ENCODE results near the gene TSPAN19. TPM values are rescaled to one million over a fixed set of nuclear protein-coding genes. Genes with fewer than 3 reads are reported as not detected.

TSPAN19 gene
- total and polyA plus RNA-seq, 2 donors (not counting 3 experiments of a cell fraction or from before 2014, with no cell fraction given): not detected

DNA sequence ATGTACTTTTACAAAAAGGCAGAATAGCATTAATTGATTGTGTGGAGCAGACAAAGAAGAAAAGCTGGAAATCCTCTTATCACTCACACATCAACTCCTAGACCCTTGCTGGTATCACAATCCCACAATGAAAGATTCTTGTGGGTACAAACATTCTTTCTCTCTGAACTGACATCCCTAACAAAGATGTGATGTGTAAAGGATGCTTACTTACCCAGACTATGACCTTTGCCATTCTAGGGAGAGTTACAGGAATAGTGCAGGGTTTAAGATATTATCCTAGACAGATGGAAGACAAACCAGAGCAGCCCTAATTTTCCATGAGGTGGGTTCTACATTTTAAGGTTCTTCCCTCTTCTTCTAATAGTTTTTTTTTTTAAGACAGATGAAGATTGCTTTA, 63.1 kb downstream of the TSPAN19 start:
- FAIRE-seq: no peak
- Histone ChIP-seq H3K27ac (ENCODE audit: insufficient read depth, low read depth, low read length) (no peak overlapping the region), H3K4me2 (ENCODE audit: insufficient read depth, low read length) (no peak overlapping the region), H2AFZ (ENCODE audit: low read depth, low read length) (no peak overlapping the region), H3K4me3 (replicated peaks in 1 of 3; ENCODE audit: insufficient read depth in 1 of 3, low read depth in 1 of 3, low read length in 3 of 3) (no peak overlapping the region), H3K36me3 (ENCODE audit: control insufficient read depth in 2 of 2, extremely low read depth in 1 of 2, insufficient read depth in 2 of 2, low read length in 2 of 2) (no peaks in the 10 kb centered on the region), H4K20me1 (replicated peaks; ENCODE audit: control insufficient read depth, extremely low read depth, insufficient read depth, low read length) (no peaks in the 10 kb centered on the region), H3K9me3 (replicated peaks; ENCODE audit: control insufficient read depth, insufficient read depth, low read length) (no peaks in the 10 kb centered on the region), H3K79me2 (ENCODE audit: control insufficient read depth, insufficient read depth, low read length) (no peaks in the 10 kb centered on the region), H3K4me1 (ENCODE audit: control insufficient read depth, extremely low read depth, insufficient read depth, low read length) (no peaks in the 10 kb centered on the region), H3K9ac (replicated peaks; ENCODE audit: extremely low read depth, insufficient read depth, low read length) (no peak overlapping the region), H3K27me3 (ENCODE audit: control insufficient read depth in 2 of 2, insufficient read depth in 2 of 2, low read length in 2 of 2) (peaks cover 0 to 2% of the 10 kb centered on the region in 2 experiments), H3K9me1 (replicated peaks; ENCODE audit: control insufficient read depth, extremely low read depth, insufficient read depth, low read length) (no peaks in the 10 kb centered on the region)
- intact Hi-C loops (cut with micrococcal nuclease) (no loop called here), dilution Hi-C loops (cut with MboI; ENCODE audit: extremely low pct_ligation_motif_present, low sequenced_read_pairs) (no loop called here)
- ChIA-PET CTCF (interaction anchor here (1.3 to 2.5 kb wide), 2 partner anchors 25 to 56 kb away, joined by 5 to 11 read pairs; no protein-coding TSS in a partner anchor), POLR2A (no interaction called here)
- DNase-seq (ENCODE audit: low read depth, low spot score): no peak
- TF ChIP-seq EZH2 (IDR thresholded peaks at IDR 0.05; ENCODE audit: borderline replicate concordance, low read depth, low read length, severe bottlenecking): no peak
- TF ChIP-seq, protein P1, sequence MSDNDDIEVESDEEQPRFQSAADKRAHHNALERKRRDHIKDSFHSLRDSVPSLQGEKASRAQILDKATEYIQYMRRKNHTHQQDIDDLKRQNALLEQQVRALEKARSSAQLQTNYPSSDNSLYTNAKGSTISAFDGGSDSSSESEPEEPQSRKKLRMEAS (IDR thresholded peaks at IDR 0.05; ENCODE audit: insufficient read depth, insufficient read length): no peak
- no peak for TF ChIP-seq POLR2A (IDR thresholded peaks at IDR 0.05; ENCODE audit: low read depth, low read length)
- no peak for TF ChIP-seq FOS (IDR thresholded peaks at IDR 0.05; ENCODE audit: borderline replicate concordance, insufficient read depth, low read length)
- no peak for TF ChIP-seq JUN (IDR thresholded peaks at IDR 0.05; ENCODE audit: borderline replicate concordance, insufficient read depth, insufficient read length, low read depth)
- no peak for TF ChIP-seq POLR2AphosphoS5 (IDR thresholded peaks at IDR 0.05; ENCODE audit: insufficient read depth, low read depth, low read length)
- no TSS peak for BruUV-seq (replicated peaks)

- Histone ChIP-seq H3K36me3 (ENCODE audit: control insufficient read depth in 2 of 2, extremely low read depth in 1 of 2, insufficient read depth in 2 of 2, low read length in 2 of 2) (no peaks in the 10 kb centered on the region), H4K20me1 (replicated peaks; ENCODE audit: control insufficient read depth, extremely low read depth, insufficient read depth, low read length) (no peaks in the 10 kb centered on the region), H3K9ac (replicated peaks; ENCODE audit: extremely low read depth, insufficient read depth, low read length) (no peak overlapping the region), H3K4me1 (ENCODE audit: control insufficient read depth, extremely low read depth, insufficient read depth, low read length) (no peaks in the 10 kb centered on the region), H2AFZ (ENCODE audit: low read depth, low read length) (no peak overlapping the region), H3K27me3 (ENCODE audit: control insufficient read depth in 2 of 2, insufficient read depth in 2 of 2, low read length in 2 of 2) (no peaks in the 10 kb centered on the region), H3K9me3 (replicated peaks; ENCODE audit: control insufficient read depth, insufficient read depth, low read length) (no peaks in the 10 kb centered on the region), H3K4me2 (ENCODE audit: insufficient read depth, low read length) (no peak overlapping the region), H3K4me3 (replicated peaks in 1 of 3; ENCODE audit: insufficient read depth in 1 of 3, low read depth in 1 of 3, low read length in 3 of 3) (no peak overlapping the region), H3K27ac (ENCODE audit: insufficient read depth, low read depth, low read length) (no peak overlapping the region), H3K9me1 (replicated peaks; ENCODE audit: control insufficient read depth, extremely low read depth, insufficient read depth, low read length) (no peaks in the 10 kb centered on the region), H3K79me2 (ENCODE audit: control insufficient read depth, insufficient read depth, low read length) (no peaks in the 10 kb centered on the region)
- FAIRE-seq (no peak), DNase-seq (ENCODE audit: low read depth, low spot score) (no peak)
- intact Hi-C loops (cut with micrococcal nuclease) (no loop called here), dilution Hi-C loops (cut with MboI; ENCODE audit: extremely low pct_ligation_motif_present, low sequenced_read_pairs) (no loop called here)
- no TSS peak for BruUV-seq (replicated peaks)
- TF ChIP-seq MYC (IDR thresholded peaks at IDR 0.05; ENCODE audit: low read depth, low read length) (no peak), JUN (IDR thresholded peaks at IDR 0.05; ENCODE audit: borderline replicate concordance, insufficient read depth, insufficient read length, low read depth) (no peak), CTCF (IDR thresholded peaks at IDR 0.05; ENCODE audit: extremely low read depth in 1 of 2, insufficient read depth in 1 of 2, low read depth in 1 of 2, low read length in 2 of 2) (no peak), POLR2AphosphoS5 (IDR thresholded peaks at IDR 0.05; ENCODE audit: insufficient read depth, low read depth, low read length) (no peak), GATA2 (IDR thresholded peaks at IDR 0.05; ENCODE audit: insufficient read depth, insufficient read length, low read depth, low read length) (no peak)
- POLR2A ChIA-PET: no interaction called here
- CTCF ChIA-PET: interaction anchor here (1.1 to 1.8 kb wide), 2 partner anchors 9 to 59 kb away, joined by 4 read pairs; no protein-coding TSS in a partner anchor
Observed at GRCh38 chr12:84969226-84969625, 66.9 kb downstream of the TSPAN19 start.
